H1 (cell line): ENCODE measurements around the gene UBE2D4.

Experiments used
- BCL11A ChIP-seq, 2 experiments: IDR thresholded peaks; one replicate each; pipeline ENCODE4 v1.6.1; 2011; ENCODE audit warnings: low read depth in 2 of 2, low read length in 2 of 2, mild to moderate bottlenecking in 2 of 2
- CBX5 ChIP-seq: fragments of 300-800, 300-1000 bp; sonication (generic); IDR thresholded peaks from 2 replicates; pipeline ENCODE4 v1.7.1; 2016; ENCODE audit warnings: antibody characterized with exemption, low read length, low read depth
- EZH2 ChIP-seq: fragments of 200-600 bp; sonication (generic); IDR thresholded peaks from 2 replicates; pipeline ENCODE4 v1.7.1; 2012; ENCODE audit warnings: low read depth, mild to moderate bottlenecking, moderate library complexity, low read length, inconsistent platforms; ENCODE audit not compliant: severe bottlenecking
- GABPA ChIP-seq: IDR thresholded peaks from 2 replicates; pipeline ENCODE4 v1.6.1; 2011; ENCODE audit warnings: mild to moderate bottlenecking, low read length, moderate library complexity, borderline replicate concordance; ENCODE audit not compliant: insufficient read depth
- NRF1 ChIP-seq: IDR thresholded peaks from 2 replicates; pipeline ENCODE4 v1.6.1; 2011; ENCODE audit warnings: mild to moderate bottlenecking, low read depth, low read length, improper control_type of control experiment
- POLR2A ChIP-seq, 2 experiments: IDR thresholded peaks; 1 replicate in 1 of 2; 2 replicates in 1 of 2; pipeline ENCODE4 v1.6.1; 2011; ENCODE audit warnings: low read depth in 2 of 2, low read length in 2 of 2, mild to moderate bottlenecking in 2 of 2; ENCODE audit errors: control extremely low read depth in 1 of 2
- POLR2AphosphoS5 ChIP-seq: IDR thresholded peaks from 2 replicates; pipeline ENCODE4 v1.6.1; 2011; ENCODE audit warnings: low read depth, low read length
- SP1 ChIP-seq: IDR thresholded peaks from 2 replicates; pipeline ENCODE4 v1.6.1; 2011; ENCODE audit warnings: low read depth, low read length
- TF ChIP-seq, protein P1 (sequence below), 3 experiments: IDR thresholded peaks; 1 replicate in 2 of 3; 2 replicates in 1 of 3; pipeline versions ENCODE4 v1.5.1 to v1.6.1; 2011; ENCODE audit warnings: low read length in 3 of 3, mild to moderate bottlenecking in 3 of 3, inconsistent platforms in 2 of 3, low read depth in 1 of 3, moderate library complexity in 1 of 3; ENCODE audit not compliant: insufficient read depth in 1 of 3; ENCODE audit errors: control extremely low read depth in 1 of 3
- TF ChIP-seq, protein P2 (sequence below): IDR thresholded peaks from 2 replicates; pipeline ENCODE4 v1.6.1; 2011; ENCODE audit warnings: low read depth, mild to moderate bottlenecking, low read length; ENCODE audit not compliant: insufficient read depth

DNA sequence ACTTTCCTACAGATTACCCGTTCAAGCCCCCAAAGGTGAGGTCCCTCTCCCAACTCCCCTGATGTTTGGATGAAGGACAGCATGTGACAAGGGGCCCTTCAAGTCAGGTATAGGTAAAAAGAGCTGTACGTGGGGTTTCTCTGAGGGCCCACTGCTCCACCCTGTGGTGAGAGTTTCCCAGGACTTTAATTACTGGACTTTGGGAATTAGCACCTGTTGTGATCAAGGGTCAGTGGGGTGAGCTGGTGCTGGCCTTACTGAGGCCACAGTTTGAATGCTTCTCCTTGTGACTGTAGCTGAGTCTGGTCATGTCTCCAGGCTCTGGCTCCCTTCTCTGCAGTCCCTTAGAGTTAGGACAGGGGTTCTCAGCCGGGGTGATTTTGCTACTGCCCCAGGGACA, 16.8 kb downstream of the UBE2D4 start:
- no peak for TF ChIP-seq CBX5
- TF ChIP-seq, protein P1, sequence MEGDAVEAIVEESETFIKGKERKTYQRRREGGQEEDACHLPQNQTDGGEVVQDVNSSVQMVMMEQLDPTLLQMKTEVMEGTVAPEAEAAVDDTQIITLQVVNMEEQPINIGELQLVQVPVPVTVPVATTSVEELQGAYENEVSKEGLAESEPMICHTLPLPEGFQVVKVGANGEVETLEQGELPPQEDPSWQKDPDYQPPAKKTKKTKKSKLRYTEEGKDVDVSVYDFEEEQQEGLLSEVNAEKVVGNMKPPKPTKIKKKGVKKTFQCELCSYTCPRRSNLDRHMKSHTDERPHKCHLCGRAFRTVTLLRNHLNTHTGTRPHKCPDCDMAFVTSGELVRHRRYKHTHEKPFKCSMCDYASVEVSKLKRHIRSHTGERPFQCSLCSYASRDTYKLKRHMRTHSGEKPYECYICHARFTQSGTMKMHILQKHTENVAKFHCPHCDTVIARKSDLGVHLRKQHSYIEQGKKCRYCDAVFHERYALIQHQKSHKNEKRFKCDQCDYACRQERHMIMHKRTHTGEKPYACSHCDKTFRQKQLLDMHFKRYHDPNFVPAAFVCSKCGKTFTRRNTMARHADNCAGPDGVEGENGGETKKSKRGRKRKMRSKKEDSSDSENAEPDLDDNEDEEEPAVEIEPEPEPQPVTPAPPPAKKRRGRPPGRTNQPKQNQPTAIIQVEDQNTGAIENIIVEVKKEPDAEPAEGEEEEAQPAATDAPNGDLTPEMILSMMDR (IDR thresholded peaks at IDR 0.05; ENCODE audit: control extremely low read depth in 1 of 3, insufficient read depth in 1 of 3, low read depth in 1 of 3, low read length in 3 of 3) = peak; percentile 11 to 41 (median 40)
- no peak for TF ChIP-seq EZH2
- no peak for TF ChIP-seq NRF1
- TF ChIP-seq, protein P2, sequence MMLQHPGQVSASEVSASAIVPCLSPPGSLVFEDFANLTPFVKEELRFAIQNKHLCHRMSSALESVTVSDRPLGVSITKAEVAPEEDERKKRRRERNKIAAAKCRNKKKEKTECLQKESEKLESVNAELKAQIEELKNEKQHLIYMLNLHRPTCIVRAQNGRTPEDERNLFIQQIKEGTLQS = no peak
- TF ChIP-seq POLR2A (IDR thresholded peaks at IDR 0.05; ENCODE audit: control extremely low read depth in 1 of 2, low read depth in 2 of 2, low read length in 2 of 2) = no peak
- no peak for TF ChIP-seq SP1
- TF ChIP-seq BCL11A (IDR thresholded peaks at IDR 0.05; ENCODE audit: low read depth in 2 of 2, low read length in 2 of 2) = no peak
- TF ChIP-seq POLR2AphosphoS5 = no peak
- no peak for TF ChIP-seq GABPA
